RWPE1 (cell line): ENCODE measurements around the gene KCNQ5.

ENCODE experiments used
- CTCF ChIA-PET: fragments of 350-600 bp; sonication (Branson Sonifier 250); formaldehyde crosslinking; extraction: SDS; loops from one replicate; lab custom pipeline; 2021; lab: Yijun Ruan, JAX
- POLR2A ChIA-PET: fragments of 400-600 bp; formaldehyde crosslinking; extraction: SDS; loops from one replicate; lab custom pipeline; 2020; ENCODE audit warnings: antibody characterized with exemption; ENCODE audit not compliant: low non-redundant PET; lab: Yijun Ruan, JAX
- DNase-seq: peaks from one replicate; pipeline ENCODE4 v3.0.0; 2012; ENCODE audit warnings: low spot score
- H3K27ac ChIP-seq: fragments of 450-650 bp; 2 replicates; pipeline ENCODE4 v1.5.1; 2017
- TF ChIP-seq, protein P1 (sequence below): fragments of 450-650 bp; conservative IDR thresholded peaks from 2 replicates; pipeline ENCODE4 v1.5.1; 2017; ENCODE audit warnings: low read depth, mild to moderate bottlenecking

The KCNQ5 gene

DNA sequence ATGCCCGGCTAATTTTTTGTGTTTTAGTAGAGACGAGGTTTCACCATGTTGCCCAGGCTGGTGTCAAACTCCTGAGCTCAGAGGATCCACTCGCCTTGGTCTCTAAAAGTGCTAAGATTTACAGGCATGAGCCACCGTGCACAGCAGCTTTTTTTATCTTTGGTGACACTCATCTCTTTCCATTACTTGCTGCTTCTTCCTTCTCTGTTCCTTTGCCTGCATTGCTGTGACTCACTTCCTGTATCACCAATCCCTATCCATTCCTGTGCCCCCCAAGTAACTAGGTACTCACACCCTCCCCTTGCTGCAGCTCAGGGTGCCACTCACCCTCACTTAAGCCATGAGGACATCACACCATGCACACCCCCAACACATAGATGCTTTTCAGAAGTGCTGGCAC, 578.9 kb downstream of the KCNQ5 start:
- TF ChIP-seq, protein P1, sequence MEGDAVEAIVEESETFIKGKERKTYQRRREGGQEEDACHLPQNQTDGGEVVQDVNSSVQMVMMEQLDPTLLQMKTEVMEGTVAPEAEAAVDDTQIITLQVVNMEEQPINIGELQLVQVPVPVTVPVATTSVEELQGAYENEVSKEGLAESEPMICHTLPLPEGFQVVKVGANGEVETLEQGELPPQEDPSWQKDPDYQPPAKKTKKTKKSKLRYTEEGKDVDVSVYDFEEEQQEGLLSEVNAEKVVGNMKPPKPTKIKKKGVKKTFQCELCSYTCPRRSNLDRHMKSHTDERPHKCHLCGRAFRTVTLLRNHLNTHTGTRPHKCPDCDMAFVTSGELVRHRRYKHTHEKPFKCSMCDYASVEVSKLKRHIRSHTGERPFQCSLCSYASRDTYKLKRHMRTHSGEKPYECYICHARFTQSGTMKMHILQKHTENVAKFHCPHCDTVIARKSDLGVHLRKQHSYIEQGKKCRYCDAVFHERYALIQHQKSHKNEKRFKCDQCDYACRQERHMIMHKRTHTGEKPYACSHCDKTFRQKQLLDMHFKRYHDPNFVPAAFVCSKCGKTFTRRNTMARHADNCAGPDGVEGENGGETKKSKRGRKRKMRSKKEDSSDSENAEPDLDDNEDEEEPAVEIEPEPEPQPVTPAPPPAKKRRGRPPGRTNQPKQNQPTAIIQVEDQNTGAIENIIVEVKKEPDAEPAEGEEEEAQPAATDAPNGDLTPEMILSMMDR = no peak
- H3K27ac ChIP-seq = no peak overlapping the region
- ChIA-PET CTCF (interaction anchor here (0.6 to 0.7 kb wide), 2 partner anchors 12 to 769 kb away, joined by 3 read pairs; no protein-coding TSS in a partner anchor), POLR2A (no interaction called here)
- DNase-seq = no peak

DNA sequence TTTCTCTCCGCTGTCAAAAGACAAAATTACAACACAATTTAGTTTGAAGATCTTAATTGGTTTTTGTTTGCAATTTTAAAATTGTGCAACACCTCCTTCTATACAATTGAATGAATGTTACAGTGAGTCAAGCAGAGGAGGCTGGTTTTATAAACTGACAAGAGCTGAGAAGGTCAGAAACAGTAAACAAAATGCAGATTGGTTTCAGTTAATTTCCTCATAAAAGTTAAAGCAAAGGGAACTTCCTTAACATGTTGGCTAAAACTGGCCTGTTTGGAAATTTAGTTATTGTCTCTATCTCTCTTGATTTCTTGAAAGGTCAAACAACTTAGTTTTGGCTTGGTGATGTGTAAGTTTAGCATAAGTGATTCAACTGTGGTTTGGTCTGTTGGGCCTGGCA, 581.2 kb downstream of the KCNQ5 start:
- no peak overlapping the region for H3K27ac ChIP-seq
- ChIA-PET POLR2A (no interaction called here), CTCF (interaction anchor here (0.7 kb wide), 2 partner anchors 15 to 36 kb away, joined by 3 read pairs; no protein-coding TSS in a partner anchor)
- TF ChIP-seq, protein P1 = no peak
- DNase-seq = no peak

DNA sequence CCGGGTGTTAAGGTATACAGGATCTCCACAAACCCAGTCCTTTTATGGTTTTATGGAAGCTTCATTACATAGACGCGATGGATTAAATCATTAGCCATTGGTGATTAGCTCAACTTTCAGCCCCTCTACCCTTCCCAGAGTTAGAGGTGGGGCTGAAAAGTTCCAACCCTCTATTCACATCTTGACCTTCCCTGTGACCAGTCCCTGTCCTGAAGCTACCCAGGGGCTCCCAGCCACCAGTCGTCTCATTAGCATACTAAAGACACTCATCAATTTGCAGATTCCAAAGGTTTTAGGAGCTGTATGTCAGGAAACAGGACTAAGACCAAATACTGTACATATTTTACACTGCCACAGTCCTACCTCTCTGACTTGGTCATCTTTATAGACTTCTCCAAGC, 582.4 kb downstream of the KCNQ5 start:
- ChIA-PET POLR2A (no interaction called here), CTCF (no interaction called here)
- TF ChIP-seq, protein P1 = no peak
- no peak overlapping the region for H3K27ac ChIP-seq
- DNase-seq = no peak

DNA sequence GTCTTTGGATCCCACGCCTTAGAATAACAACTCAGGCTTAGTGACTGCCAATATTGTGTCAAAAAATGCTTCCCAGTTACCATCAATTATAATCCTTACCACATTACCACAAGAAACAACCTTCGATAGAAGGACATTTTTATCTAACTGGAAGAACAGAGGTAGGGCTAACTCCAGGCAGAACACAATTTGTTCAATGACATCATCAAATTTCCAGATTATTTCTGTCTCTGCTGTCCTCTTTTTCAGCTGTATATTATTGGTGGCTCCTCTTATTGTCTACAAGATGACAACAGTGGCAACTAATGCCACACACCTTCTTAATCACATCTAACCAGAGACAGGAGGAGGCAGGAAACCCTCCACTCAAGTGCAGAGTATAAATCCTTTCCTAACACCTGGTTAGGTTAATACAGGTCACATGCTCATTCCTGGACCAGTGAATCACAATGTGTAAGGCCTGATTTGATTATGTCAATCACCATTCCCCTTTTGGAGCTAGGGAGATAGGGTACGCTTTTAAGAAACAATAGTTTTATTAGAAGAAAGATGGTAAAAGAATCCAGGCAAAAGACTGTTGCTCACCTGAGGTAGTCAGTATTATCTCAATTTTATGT, 585.5 kb downstream of the KCNQ5 start:
- ChIA-PET POLR2A (no interaction called here), CTCF (no interaction called here)
- DNase-seq = no peak
- no peak overlapping the region for H3K27ac ChIP-seq
- TF ChIP-seq, protein P1 = no peak

DNA sequence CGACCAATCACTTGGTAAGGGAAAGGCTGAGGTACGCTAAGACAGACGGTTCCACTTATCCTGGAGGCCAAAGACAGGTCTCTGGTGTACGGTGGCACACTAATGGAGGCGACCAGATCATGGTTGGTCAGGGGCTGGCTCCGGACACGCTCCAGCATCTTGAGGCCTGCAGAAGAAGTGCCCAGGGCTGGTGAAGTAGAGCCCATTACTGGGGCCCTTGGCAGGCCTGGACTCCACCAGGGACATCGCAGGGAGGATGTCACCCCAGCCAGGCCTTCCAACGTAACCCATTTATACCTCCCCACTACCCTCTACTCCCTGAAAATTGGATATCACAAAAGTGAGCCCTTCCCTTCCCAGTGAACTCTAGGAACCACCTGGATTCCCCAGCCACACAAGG, 587.3 kb downstream of the KCNQ5 start:
- DNase-seq = no peak
- no peak overlapping the region for H3K27ac ChIP-seq
- POLR2A ChIA-PET = no interaction called here
- TF ChIP-seq, protein P1 = no peak
- CTCF ChIA-PET = no interaction called here

DNA sequence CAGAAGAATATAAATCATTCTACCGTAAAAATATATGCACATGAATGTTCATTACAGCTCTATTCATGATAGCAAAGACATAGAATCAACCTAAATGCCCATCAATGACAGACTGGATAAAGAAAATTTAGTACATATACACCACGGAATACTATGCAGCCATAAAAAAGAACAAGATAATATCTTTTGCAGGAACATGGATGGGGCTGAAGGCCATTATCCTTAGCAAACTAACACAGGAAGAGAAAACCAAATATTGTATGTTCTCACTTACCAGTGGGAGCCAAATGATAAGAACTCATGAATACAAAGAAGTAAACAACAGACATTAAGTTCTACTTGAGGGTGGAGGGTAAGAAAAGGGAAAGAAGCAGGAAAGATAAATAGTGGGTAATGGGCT, 595.0 kb downstream of the KCNQ5 start:
- no peak overlapping the region for H3K27ac ChIP-seq
- TF ChIP-seq, protein P1 = no peak
- no peak for DNase-seq
- ChIA-PET CTCF (interaction anchor here (0.7 kb wide), 2 partner anchors 109 to 338 kb away, joined by 3 to 4 read pairs; no protein-coding TSS in a partner anchor), POLR2A (no interaction called here)
